C4-2B (cell line): ENCODE data around the gene RALGAPA2.

Source experiments
- CTCF ChIP-seq: fragments of 450-650 bp; conservative IDR thresholded peaks from 2 replicates; pipeline ENCODE4 v1.5.1; 2017; ENCODE audit warnings: mild to moderate bottlenecking
- ZFX ChIP-seq: fragments of 450-650 bp; IDR thresholded peaks from 2 replicates; pipeline ENCODE4 v1.6.1; 2017

- TF ChIP-seq CTCF: no peak
- TF ChIP-seq ZFX: no peak
These were observed 105.6 kb downstream of the RALGAPA2 start for GRCh38 chr20:20606881-20607280.
